HCT116 (cell line): ENCODE data around the gene GTF3C4.

Source experiments
- CBX3 ChIP-seq: IDR thresholded peaks from 2 replicates; pipeline ENCODE4 v1.6.1; 2012; ENCODE audit warnings: low read depth
- ELF1 ChIP-seq: IDR thresholded peaks from 2 replicates; pipeline ENCODE4 v1.6.1; 2012; ENCODE audit warnings: low read depth, borderline replicate concordance
- EZH2 ChIP-seq: fragments of 200-600 bp; sonication (generic); IDR thresholded peaks from 2 replicates; pipeline ENCODE4 v1.6.1; 2017; ENCODE audit warnings: antibody characterized with exemption, mixed run types
- POLR2AphosphoS5 ChIP-seq: IDR thresholded peaks from 2 replicates; pipeline ENCODE4 v1.6.1; 2011; ENCODE audit warnings: mild to moderate bottlenecking, low read depth, low read length, moderate library complexity
- SP1 ChIP-seq: IDR thresholded peaks from 2 replicates; pipeline ENCODE4 v1.6.1; 2012; ENCODE audit warnings: low read depth
- TCF7L2 ChIP-seq: IDR thresholded peaks from 2 replicates; pipeline ENCODE4 v1.7.0; 2011; ENCODE audit warnings: borderline replicate concordance, inconsistent platforms; ENCODE audit not compliant: insufficient read depth, insufficient read length; ENCODE audit errors: extremely low read depth
- YY1 ChIP-seq: IDR thresholded peaks from 2 replicates; pipeline ENCODE4 v1.6.1; 2011; ENCODE audit warnings: low read length, low read depth, moderate library complexity, mild to moderate bottlenecking; ENCODE audit not compliant: insufficient replicate concordance; ENCODE audit errors: extremely low read depth
- ZNF274 ChIP-seq: fragments of 200-500 bp; sonication (Bioruptor generic); IDR thresholded peaks from 2 replicates; pipeline ENCODE4 v1.6.1; 2014; ENCODE audit warnings: mild to moderate bottlenecking, low read depth, low read length, inconsistent platforms
- TF ChIP-seq, protein P1 (sequence below), 3 experiments: fragments of 200-600 bp in 1 of 3; sonication (generic) in 1 of 3; IDR thresholded peaks in 2 of 3; conservative IDR thresholded peaks in 1 of 3; 2 replicates each; pipeline ENCODE4 v1.5.1; 2012 to 2017; ENCODE audit warnings: low read depth in 2 of 3, low read length in 2 of 3, antibody characterized with exemption in 1 of 3, borderline replicate concordance in 1 of 3, control low read depth in 1 of 3, mild to moderate bottlenecking in 1 of 3, mixed read lengths in 1 of 3, mixed run types in 1 of 3, moderate library complexity in 1 of 3; ENCODE audit not compliant: insufficient read depth in 1 of 3
- TF ChIP-seq, protein P2 (sequence below): IDR thresholded peaks from 2 replicates; pipeline ENCODE4 v1.6.1; 2012

DNA sequence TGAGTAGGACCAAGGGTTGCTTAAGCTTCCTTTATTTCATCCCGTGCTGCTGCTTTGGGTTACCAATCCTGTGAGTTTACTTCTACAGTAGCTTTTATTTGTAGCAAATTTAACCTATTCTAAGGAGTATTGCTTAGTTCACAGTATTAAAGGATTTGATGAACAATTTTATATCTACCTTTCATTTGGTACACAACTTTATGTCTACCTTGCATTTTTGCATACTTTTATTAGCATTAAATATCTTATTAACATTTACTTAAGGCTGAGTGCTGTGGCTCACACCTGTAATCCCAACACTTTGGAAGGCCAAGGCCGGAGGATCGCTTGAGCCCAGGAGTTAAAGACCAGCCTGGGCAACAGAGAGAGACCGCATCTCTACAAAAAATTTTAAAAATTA, 4.2 kb downstream of the GTF3C4 start:
- TF ChIP-seq, protein P1, sequence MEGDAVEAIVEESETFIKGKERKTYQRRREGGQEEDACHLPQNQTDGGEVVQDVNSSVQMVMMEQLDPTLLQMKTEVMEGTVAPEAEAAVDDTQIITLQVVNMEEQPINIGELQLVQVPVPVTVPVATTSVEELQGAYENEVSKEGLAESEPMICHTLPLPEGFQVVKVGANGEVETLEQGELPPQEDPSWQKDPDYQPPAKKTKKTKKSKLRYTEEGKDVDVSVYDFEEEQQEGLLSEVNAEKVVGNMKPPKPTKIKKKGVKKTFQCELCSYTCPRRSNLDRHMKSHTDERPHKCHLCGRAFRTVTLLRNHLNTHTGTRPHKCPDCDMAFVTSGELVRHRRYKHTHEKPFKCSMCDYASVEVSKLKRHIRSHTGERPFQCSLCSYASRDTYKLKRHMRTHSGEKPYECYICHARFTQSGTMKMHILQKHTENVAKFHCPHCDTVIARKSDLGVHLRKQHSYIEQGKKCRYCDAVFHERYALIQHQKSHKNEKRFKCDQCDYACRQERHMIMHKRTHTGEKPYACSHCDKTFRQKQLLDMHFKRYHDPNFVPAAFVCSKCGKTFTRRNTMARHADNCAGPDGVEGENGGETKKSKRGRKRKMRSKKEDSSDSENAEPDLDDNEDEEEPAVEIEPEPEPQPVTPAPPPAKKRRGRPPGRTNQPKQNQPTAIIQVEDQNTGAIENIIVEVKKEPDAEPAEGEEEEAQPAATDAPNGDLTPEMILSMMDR (IDR thresholded peaks at IDR 0.05 in 2 of 3, conservative IDR thresholded peaks at IDR 0.05 in 1 of 3; ENCODE audit: borderline replicate concordance in 1 of 3, insufficient read depth in 1 of 3, low read depth in 2 of 3, low read length in 2 of 3), result no peak
- TF ChIP-seq ELF1 (no peak), POLR2AphosphoS5 (no peak), CBX3 (no peak), EZH2 (no peak), SP1 (no peak), ZNF274 (no peak), YY1 (no peak), TCF7L2 (no peak)
- TF ChIP-seq, protein P2, sequence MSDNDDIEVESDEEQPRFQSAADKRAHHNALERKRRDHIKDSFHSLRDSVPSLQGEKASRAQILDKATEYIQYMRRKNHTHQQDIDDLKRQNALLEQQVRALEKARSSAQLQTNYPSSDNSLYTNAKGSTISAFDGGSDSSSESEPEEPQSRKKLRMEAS, result no peak
